ENCODE results near the gene SHOX.
A peak's percentile ranks its signal among the peaks of the same experiment; 100 is the strongest.

The SHOX gene

DNA sequence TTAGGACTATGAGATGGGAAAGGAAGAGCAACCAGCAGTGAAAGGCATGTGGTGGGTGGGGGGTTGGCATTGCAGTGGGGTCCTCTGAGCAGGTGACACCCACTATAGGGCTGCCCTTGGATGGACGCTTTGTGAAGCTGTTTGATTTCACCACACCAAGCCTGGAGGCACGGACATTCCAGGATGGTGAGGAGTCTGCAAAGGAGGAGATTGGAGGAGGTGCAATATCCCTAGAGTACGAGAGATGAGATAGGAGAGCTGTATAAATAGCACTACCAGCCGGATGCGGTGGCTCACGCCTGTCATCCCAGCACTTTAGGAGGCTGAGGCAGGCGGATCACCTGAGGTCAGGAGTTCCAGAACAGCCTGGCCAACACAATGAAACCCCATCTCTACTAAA, 42.3 kb downstream of the SHOX start:
- Histone ChIP-seq H3K27ac (ENCODE audit: low read depth, low read length) (no peak overlapping the region), H4K5ac (ENCODE audit: low read length) (no peak overlapping the region), H3K4me1 (ENCODE audit: control insufficient read depth, low read depth, low read length) (no peaks in the 10 kb centered on the region), H2AK5ac (ENCODE audit: low read length) (no peak overlapping the region), H2BK15ac (replicated peaks; ENCODE audit: low read depth) (no peak overlapping the region), H3K4me2 (ENCODE audit: low read length) (no peak overlapping the region), H4K8ac (ENCODE audit: low read depth, low read length) (no peak overlapping the region), H3K79me1 (ENCODE audit: low read length) (no peaks in the 10 kb centered on the region), H3K4ac (ENCODE audit: low read depth, low read length) (no peak overlapping the region), H3K9ac (ENCODE audit: low read length) (no peak overlapping the region), H3K23ac (ENCODE audit: low read length) (no peak overlapping the region), H3K36me3 (ENCODE audit: control insufficient read depth, insufficient read depth, low read length) (no peaks in the 10 kb centered on the region), H3K27me3 (ENCODE audit: insufficient read depth, low read length, poor library complexity) (no peaks in the 10 kb centered on the region), H3K4me3 (ENCODE audit: low read length) (no peak overlapping the region), H3K79me2 (ENCODE audit: control insufficient read depth, insufficient read depth, low read length) (no peaks in the 10 kb centered on the region), H3K18ac (ENCODE audit: low read length) (no peak overlapping the region), H3K56ac (ENCODE audit: low read length) (no peak overlapping the region), H2BK5ac (ENCODE audit: low read length) (no peak overlapping the region), H2BK120ac (ENCODE audit: low read depth, low read length) (no peak overlapping the region)
- DNase-seq: no peak
- no CpG with 5 or more reads among the region's 7 CpGs for WGBS (ENCODE audit: extremely low coverage, insufficient coverage, low lambda C conversion rate)

DNA sequence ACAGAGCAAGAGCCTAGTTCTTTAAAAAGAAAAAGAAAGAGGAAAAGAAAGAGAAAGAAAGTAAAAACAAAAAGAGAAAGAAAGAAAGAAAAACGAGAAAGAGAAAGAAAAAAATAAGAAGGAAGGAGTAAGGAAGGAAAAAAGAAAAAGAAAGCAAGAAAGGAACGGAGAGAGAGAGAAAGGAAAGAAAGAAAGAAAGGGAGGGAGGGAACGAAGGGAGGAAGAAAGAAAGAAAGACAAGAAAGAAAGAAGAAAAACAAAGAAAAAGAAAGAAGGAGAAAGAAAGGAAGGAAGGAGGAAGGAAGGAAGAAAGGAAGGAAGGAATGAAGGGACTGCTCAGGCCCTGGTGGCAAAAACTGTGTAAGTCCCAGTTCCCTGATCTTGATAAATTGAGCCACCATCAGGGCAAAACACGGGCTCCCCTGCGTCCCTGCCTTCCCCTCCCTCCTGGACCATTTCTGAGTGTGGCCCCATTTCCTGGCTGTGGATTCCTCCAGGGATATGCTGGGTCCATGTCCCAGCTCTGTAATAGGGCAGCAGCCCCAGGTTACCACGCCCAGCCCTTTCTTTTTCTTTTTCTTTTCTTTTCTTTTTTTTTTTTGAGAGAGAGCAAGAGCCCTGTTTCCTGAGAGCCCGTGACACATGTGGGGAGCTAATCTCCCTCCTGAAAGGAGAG, 44.8 kb downstream of the SHOX start:
- H3K9ac ChIP-seq (ENCODE audit: low read length): no peak overlapping the region
- H2BK5ac ChIP-seq (ENCODE audit: low read length): no peak overlapping the region
- H3K79me1 ChIP-seq (ENCODE audit: low read length): no peaks in the 10 kb centered on the region
- no peaks in the 10 kb centered on the region for H3K79me2 ChIP-seq (ENCODE audit: control insufficient read depth, insufficient read depth, low read length)
- no peaks in the 10 kb centered on the region for H3K4me1 ChIP-seq (ENCODE audit: control insufficient read depth, low read depth, low read length)
- H3K27ac ChIP-seq (ENCODE audit: low read depth, low read length): no peak overlapping the region
- no peak overlapping the region for H3K4me3 ChIP-seq (ENCODE audit: low read length)
- H3K18ac ChIP-seq (ENCODE audit: low read length): no peak overlapping the region
- no peak overlapping the region for H3K4me2 ChIP-seq (ENCODE audit: low read length)
- WGBS (ENCODE audit: extremely low coverage, insufficient coverage, low lambda C conversion rate): 100% methylated on average over 1 of the region's 7 CpGs
- H2BK120ac ChIP-seq (ENCODE audit: low read depth, low read length): no peak overlapping the region
- DNase-seq: peak; percentile 16
- H3K23ac ChIP-seq (ENCODE audit: low read length): no peak overlapping the region
- no peak overlapping the region for H3K4ac ChIP-seq (ENCODE audit: low read depth, low read length)
- H4K8ac ChIP-seq (ENCODE audit: low read depth, low read length): no peak overlapping the region
- H2AK5ac ChIP-seq (ENCODE audit: low read length): no peak overlapping the region
- no peaks in the 10 kb centered on the region for H3K36me3 ChIP-seq (ENCODE audit: control insufficient read depth, insufficient read depth, low read length)
- H4K5ac ChIP-seq (ENCODE audit: low read length): peak overlapping the region; percentile 23
- H3K27me3 ChIP-seq (ENCODE audit: insufficient read depth, low read length, poor library complexity): no peaks in the 10 kb centered on the region
- H3K56ac ChIP-seq (ENCODE audit: low read length): peak overlapping the region; percentile 60
- H2BK15ac ChIP-seq (replicated peaks; ENCODE audit: low read depth): no peak overlapping the region

DNA sequence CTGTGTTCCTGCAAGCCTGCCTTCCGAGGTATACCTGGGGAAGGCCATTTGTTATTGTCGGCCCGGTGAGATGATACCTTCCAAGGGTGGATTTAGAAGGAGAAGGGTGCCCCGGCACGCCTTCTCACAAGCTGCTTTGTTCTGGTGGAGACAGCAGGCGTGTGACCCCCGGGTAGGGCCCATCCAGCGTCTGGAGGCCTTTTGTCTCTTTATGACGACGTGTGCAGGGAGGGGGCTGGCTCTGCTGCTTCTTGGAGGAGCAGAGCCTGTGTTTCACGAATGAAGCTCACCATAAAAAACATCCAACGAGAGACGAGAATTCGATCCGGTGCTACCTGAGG, 45.3 kb downstream of the SHOX start:
- no peaks in the 10 kb centered on the region for H3K4me1 ChIP-seq (ENCODE audit: control insufficient read depth, low read depth, low read length)
- H3K56ac ChIP-seq (ENCODE audit: low read length): peak overlapping the region; percentile 60
- no peak overlapping the region for H3K18ac ChIP-seq (ENCODE audit: low read length)
- no peaks in the 10 kb centered on the region for H3K36me3 ChIP-seq (ENCODE audit: control insufficient read depth, insufficient read depth, low read length)
- no peak overlapping the region for H2BK15ac ChIP-seq (replicated peaks; ENCODE audit: low read depth)
- no peak overlapping the region for H3K27ac ChIP-seq (ENCODE audit: low read depth, low read length)
- no peaks in the 10 kb centered on the region for H3K27me3 ChIP-seq (ENCODE audit: insufficient read depth, low read length, poor library complexity)
- H3K4ac ChIP-seq (ENCODE audit: low read depth, low read length): no peak overlapping the region
- no peak overlapping the region for H3K23ac ChIP-seq (ENCODE audit: low read length)
- H3K9ac ChIP-seq (ENCODE audit: low read length): no peak overlapping the region
- no peak overlapping the region for H3K4me3 ChIP-seq (ENCODE audit: low read length)
- WGBS (ENCODE audit: extremely low coverage, insufficient coverage, low lambda C conversion rate): no CpG with 5 or more reads among the region's 15 CpGs
- peak; percentile 26 for DNase-seq
- no peak overlapping the region for H4K8ac ChIP-seq (ENCODE audit: low read depth, low read length)
- H3K79me2 ChIP-seq (ENCODE audit: control insufficient read depth, insufficient read depth, low read length): no peaks in the 10 kb centered on the region
- no peak overlapping the region for H4K5ac ChIP-seq (ENCODE audit: low read length)
- no peak overlapping the region for H3K4me2 ChIP-seq (ENCODE audit: low read length)
- no peak overlapping the region for H2BK5ac ChIP-seq (ENCODE audit: low read length)
- no peaks in the 10 kb centered on the region for H3K79me1 ChIP-seq (ENCODE audit: low read length)
- no peak overlapping the region for H2BK120ac ChIP-seq (ENCODE audit: low read depth, low read length)
- no peak overlapping the region for H2AK5ac ChIP-seq (ENCODE audit: low read length)

DNA sequence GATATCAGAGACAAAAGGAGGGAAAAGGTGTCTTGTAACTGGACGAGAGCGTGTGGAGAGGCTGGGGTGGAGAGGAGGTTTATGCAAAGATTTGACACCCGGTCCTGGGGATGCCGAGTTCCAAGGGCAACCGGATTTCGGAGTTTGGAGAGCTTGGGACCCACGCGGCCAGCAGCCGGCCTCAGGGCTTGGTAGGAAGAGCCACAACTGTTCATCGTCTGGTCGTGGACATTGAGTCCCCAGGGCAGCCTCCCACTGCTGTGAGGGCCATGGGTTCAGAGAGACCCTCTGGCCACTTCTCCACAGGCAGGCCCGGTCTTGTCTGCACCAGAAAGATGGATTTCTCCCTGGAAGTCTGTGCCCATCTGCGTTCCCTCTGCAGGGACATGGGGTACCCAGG, 46.8 kb downstream of the SHOX start:
- no peak overlapping the region for H4K8ac ChIP-seq (ENCODE audit: low read depth, low read length)
- no peak overlapping the region for H3K23ac ChIP-seq (ENCODE audit: low read length)
- H3K27me3 ChIP-seq (ENCODE audit: insufficient read depth, low read length, poor library complexity): no peaks in the 10 kb centered on the region
- H3K4me3 ChIP-seq (ENCODE audit: low read length): no peak overlapping the region
- H3K27ac ChIP-seq (ENCODE audit: low read depth, low read length): no peak overlapping the region
- H3K9ac ChIP-seq (ENCODE audit: low read length): no peak overlapping the region
- no peak overlapping the region for H2BK15ac ChIP-seq (replicated peaks; ENCODE audit: low read depth)
- H2AK5ac ChIP-seq (ENCODE audit: low read length): no peak overlapping the region
- no peak overlapping the region for H4K5ac ChIP-seq (ENCODE audit: low read length)
- H3K79me1 ChIP-seq (ENCODE audit: low read length): no peaks in the 10 kb centered on the region
- H3K4me1 ChIP-seq (ENCODE audit: control insufficient read depth, low read depth, low read length): no peaks in the 10 kb centered on the region
- H3K36me3 ChIP-seq (ENCODE audit: control insufficient read depth, insufficient read depth, low read length): no peaks in the 10 kb centered on the region
- no peak overlapping the region for H2BK120ac ChIP-seq (ENCODE audit: low read depth, low read length)
- H3K79me2 ChIP-seq (ENCODE audit: control insufficient read depth, insufficient read depth, low read length): no peaks in the 10 kb centered on the region
- WGBS (ENCODE audit: extremely low coverage, insufficient coverage, low lambda C conversion rate): no CpG with 5 or more reads among the region's 13 CpGs
- DNase-seq: no peak
- no peak overlapping the region for H3K18ac ChIP-seq (ENCODE audit: low read length)
- H3K4me2 ChIP-seq (ENCODE audit: low read length): no peak overlapping the region
- H3K4ac ChIP-seq (ENCODE audit: low read depth, low read length): no peak overlapping the region
- H2BK5ac ChIP-seq (ENCODE audit: low read length): no peak overlapping the region
- no peak overlapping the region for H3K56ac ChIP-seq (ENCODE audit: low read length)

DNA sequence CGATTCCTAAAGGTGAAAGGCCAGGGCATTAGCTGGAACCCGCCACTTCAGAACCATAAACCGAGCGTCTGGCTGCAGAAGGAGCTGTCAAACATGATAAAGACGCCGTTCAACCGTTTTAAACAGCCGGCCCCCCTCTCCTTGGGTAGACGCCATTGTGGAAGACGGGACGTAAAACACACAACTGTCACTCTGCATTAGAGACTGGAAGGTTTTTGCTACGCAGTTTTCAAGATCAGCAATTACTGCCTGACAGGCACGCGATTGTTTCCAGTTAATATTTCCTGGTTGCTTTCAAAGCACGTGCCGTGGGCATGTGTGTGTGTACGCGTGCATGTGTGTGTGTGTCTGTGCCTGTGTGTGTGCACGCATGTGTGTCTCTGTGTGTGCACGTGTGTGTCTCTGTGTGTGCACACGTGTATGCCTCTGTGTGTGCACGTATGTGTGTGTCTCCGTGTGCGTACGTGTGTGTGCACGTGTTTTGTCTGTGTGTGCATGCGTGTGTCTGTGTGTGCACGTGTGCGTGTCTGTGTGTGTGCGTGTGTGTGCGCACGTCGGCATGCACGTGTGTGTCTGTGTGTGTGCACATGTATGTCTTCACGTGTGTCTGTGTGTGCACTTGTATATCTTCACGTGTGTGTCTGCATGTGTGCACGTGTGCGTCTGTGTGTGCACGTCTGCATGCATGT, 48.8 kb downstream of the SHOX start:
- no peaks in the 10 kb centered on the region for H3K4me1 ChIP-seq (ENCODE audit: control insufficient read depth, low read depth, low read length)

DNA sequence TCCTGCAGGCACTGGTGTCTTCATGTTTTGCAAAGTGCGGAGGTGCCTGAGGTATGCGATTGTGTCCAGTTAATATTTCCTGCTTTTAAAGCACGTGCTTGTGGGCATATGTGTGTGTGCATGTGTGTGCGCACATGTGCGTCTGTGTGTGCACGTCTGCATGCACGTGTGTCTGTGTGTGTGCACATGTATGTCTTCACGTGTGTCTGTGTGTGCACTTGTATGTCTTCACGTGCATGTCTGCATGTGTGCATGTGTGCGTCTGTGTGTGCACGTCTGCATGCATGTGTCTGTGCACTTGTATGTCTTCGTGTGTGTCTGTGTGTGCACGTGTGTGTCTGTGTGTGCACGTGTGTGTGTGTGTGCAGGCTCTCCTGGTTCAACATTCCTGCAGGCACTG, 49.5 kb downstream of the SHOX start:
- no peak overlapping the region for H2AK5ac ChIP-seq (ENCODE audit: low read length)
- WGBS (ENCODE audit: extremely low coverage, insufficient coverage, low lambda C conversion rate): no CpG with 5 or more reads among the region's 14 CpGs
- H3K56ac ChIP-seq (ENCODE audit: low read length): no peak overlapping the region

More for the DNA sequence above, 48.8 kb downstream of the SHOX start:
- Histone ChIP-seq H3K4me3 (ENCODE audit: low read length) (no peak overlapping the region), H3K56ac (ENCODE audit: low read length) (no peak overlapping the region), H2BK120ac (ENCODE audit: low read depth, low read length) (no peak overlapping the region), H3K27me3 (ENCODE audit: insufficient read depth, low read length, poor library complexity) (no peaks in the 10 kb centered on the region), H3K79me2 (ENCODE audit: control insufficient read depth, insufficient read depth, low read length) (no peaks in the 10 kb centered on the region), H4K8ac (ENCODE audit: low read depth, low read length) (no peak overlapping the region), H4K5ac (ENCODE audit: low read length) (no peak overlapping the region), H3K18ac (ENCODE audit: low read length) (no peak overlapping the region), H3K27ac (ENCODE audit: low read depth, low read length) (no peak overlapping the region), H3K4me2 (ENCODE audit: low read length) (no peak overlapping the region), H3K36me3 (ENCODE audit: control insufficient read depth, insufficient read depth, low read length) (no peaks in the 10 kb centered on the region), H3K4ac (ENCODE audit: low read depth, low read length) (no peak overlapping the region), H2AK5ac (ENCODE audit: low read length) (no peak overlapping the region), H3K9ac (ENCODE audit: low read length) (no peak overlapping the region), H2BK5ac (ENCODE audit: low read length) (no peak overlapping the region), H3K23ac (ENCODE audit: low read length) (no peak overlapping the region), H2BK15ac (replicated peaks; ENCODE audit: low read depth) (no peak overlapping the region), H3K79me1 (ENCODE audit: low read length) (no peaks in the 10 kb centered on the region)
- no CpG with 5 or more reads among the region's 39 CpGs for WGBS (ENCODE audit: extremely low coverage, insufficient coverage, low lambda C conversion rate)
- no peak for DNase-seq

More for the DNA sequence above, 49.5 kb downstream of the SHOX start:
- no peak overlapping the region for H3K4me3 ChIP-seq (ENCODE audit: low read length)
- no peaks in the 10 kb centered on the region for H3K79me1 ChIP-seq (ENCODE audit: low read length)
- H4K5ac ChIP-seq (ENCODE audit: low read length): no peak overlapping the region
- no peak overlapping the region for H3K4ac ChIP-seq (ENCODE audit: low read depth, low read length)
- H3K23ac ChIP-seq (ENCODE audit: low read length): no peak overlapping the region
- no peak overlapping the region for H3K4me2 ChIP-seq (ENCODE audit: low read length)
- no peak overlapping the region for H3K18ac ChIP-seq (ENCODE audit: low read length)
- no peak overlapping the region for H3K9ac ChIP-seq (ENCODE audit: low read length)
- H2BK5ac ChIP-seq (ENCODE audit: low read length): no peak overlapping the region
- H3K27me3 ChIP-seq (ENCODE audit: insufficient read depth, low read length, poor library complexity): no peaks in the 10 kb centered on the region
- DNase-seq: no peak
- H3K36me3 ChIP-seq (ENCODE audit: control insufficient read depth, insufficient read depth, low read length): no peaks in the 10 kb centered on the region
- H4K8ac ChIP-seq (ENCODE audit: low read depth, low read length): no peak overlapping the region
- H2BK120ac ChIP-seq (ENCODE audit: low read depth, low read length): no peak overlapping the region
- no peak overlapping the region for H3K27ac ChIP-seq (ENCODE audit: low read depth, low read length)
- H3K4me1 ChIP-seq (ENCODE audit: control insufficient read depth, low read depth, low read length): no peaks in the 10 kb centered on the region
- no peaks in the 10 kb centered on the region for H3K79me2 ChIP-seq (ENCODE audit: control insufficient read depth, insufficient read depth, low read length)
- H2BK15ac ChIP-seq (replicated peaks; ENCODE audit: low read depth): no peak overlapping the region
